T47D (cell line): Measurements from ENCODE around the gene MROH9.

ENCODE experiments used
- DNase-seq, 2 experiments: peaks; one replicate each; pipeline versions ENCODE4 v3.0.0 to v3.0.0-alpha.2; 2011 to 2012; ENCODE audit warnings: low read depth in 1 of 2, low spot score in 1 of 2
- JUND ChIP-seq: IDR thresholded peaks from 2 replicates; pipeline ENCODE4 v1.6.1; 2012; ENCODE audit warnings: low read depth
- in situ Hi-C: cut with HindIII; loops from 2 replicates; pipeline ENCODE4 v1.10.0; 2016; ENCODE audit warnings: low sequenced_read_pairs, low pct_unique_long_range_greater_than_20kb

Gene MROH9

GRCh38 chr1:171109966-171110365, 174.6 kb downstream of the MROH9 start:
- no peak for DNase-seq
- TF ChIP-seq JUND, result no peak
- in situ Hi-C loops, result no loop called here

- DNase-seq, result no peak
- no peak for TF ChIP-seq JUND
- in situ Hi-C loops, result no loop called here
These were observed 175.4 kb downstream of the MROH9 start for GRCh38 chr1:171110621-171111326.

- no peak for TF ChIP-seq JUND
- no peak for DNase-seq
- in situ Hi-C loops, result no loop called here
These were observed 176.8 kb downstream of the MROH9 start for GRCh38 chr1:171112119-171112518.

GRCh38 chr1:171113382-171113781, 178.0 kb downstream of the MROH9 start:
- in situ Hi-C loops, result no loop called here

More at GRCh38 chr1:171113382-171113781, 178.0 kb downstream of the MROH9 start:
- DNase-seq, result no peak
- no peak for TF ChIP-seq JUND
